ENCODE data around the gene IKZF1.

The IKZF1 gene

GRCh38 chr7:50304129-50304910 is at the start of gene IKZF1:
TSS of gene IKZF1 (plus strand) at chr7:50304716. CDS start at chr7:50319062, 14,346 bp downstream.
- DNase-seq (ENCODE audit: low read depth): no peak

GRCh38 chr7:50261593-50261992 is 42.9 kb upstream of the IKZF1 start:
- no peak for DNase-seq (ENCODE audit: low read depth)

GRCh38 chr7:50262446-50262845 is 42.1 kb upstream of the IKZF1 start:
- no peak for DNase-seq (ENCODE audit: low read depth)

GRCh38 chr7:50262916-50263690 is 41.4 kb upstream of the IKZF1 start:
- no peak for DNase-seq (ENCODE audit: low read depth)

GRCh38 chr7:50264908-50265307 is 39.6 kb upstream of the IKZF1 start:
- DNase-seq (ENCODE audit: low read depth): no peak

GRCh38 chr7:50265968-50266634 is 38.4 kb upstream of the IKZF1 start:
- DNase-seq (ENCODE audit: low read depth): no peak

- no peak for DNase-seq (ENCODE audit: low read depth)
These were observed 37.7 kb upstream of the IKZF1 start for GRCh38 chr7:50266635-50267386.

GRCh38 chr7:50267525-50268041 is 36.9 kb upstream of the IKZF1 start:
- no peak for DNase-seq (ENCODE audit: low read depth)

GRCh38 chr7:50268223-50268622 is 36.3 kb upstream of the IKZF1 start:
- no peak for DNase-seq (ENCODE audit: low read depth)

GRCh38 chr7:50268990-50269389 is 35.5 kb upstream of the IKZF1 start:
- DNase-seq (ENCODE audit: low read depth): no peak

- DNase-seq (ENCODE audit: low read depth): no peak
These were observed 33.9 kb upstream of the IKZF1 start for GRCh38 chr7:50270531-50271018.

GRCh38 chr7:50272808-50273207 is 31.7 kb upstream of the IKZF1 start:
- DNase-seq (ENCODE audit: low read depth): no peak

GRCh38 chr7:50273301-50273700 is 31.2 kb upstream of the IKZF1 start:
- no peak for DNase-seq (ENCODE audit: low read depth)

GRCh38 chr7:50273870-50274269 is 30.6 kb upstream of the IKZF1 start:
- no peak for DNase-seq (ENCODE audit: low read depth)

GRCh38 chr7:50274361-50274760 is 30.2 kb upstream of the IKZF1 start:
- no peak for DNase-seq (ENCODE audit: low read depth)

GRCh38 chr7:50275430-50275829 is 29.1 kb upstream of the IKZF1 start:
- DNase-seq (ENCODE audit: low read depth): no peak

- no peak for DNase-seq (ENCODE audit: low read depth)
These were observed 28.0 kb upstream of the IKZF1 start for GRCh38 chr7:50276483-50276882.

- DNase-seq (ENCODE audit: low read depth): no peak
These were observed 26.4 kb upstream of the IKZF1 start for GRCh38 chr7:50278120-50278519.

- no peak for DNase-seq (ENCODE audit: low read depth)
These were observed 22.7 kb upstream of the IKZF1 start for GRCh38 chr7:50281680-50282445.

- DNase-seq (ENCODE audit: low read depth): no peak
These were observed 21.5 kb upstream of the IKZF1 start for GRCh38 chr7:50282813-50283605.
